HG03354 (cell line): ENCODE measurements around the gene GPS1.

Experiments used
- ATAC-seq: cut with Tn5 transposase; IDR thresholded peaks from one replicate; pipeline ENCODE4 v1.9.1; 2021; ENCODE audit warnings: mild to moderate bottlenecking; ENCODE audit not compliant: unreplicated experiment, poor library complexity, severe bottlenecking

The GPS1 gene

GRCh38 chr17:82070611-82071010, 18.9 kb downstream of the GPS1 start:
- ATAC-seq = no peak

DNA sequence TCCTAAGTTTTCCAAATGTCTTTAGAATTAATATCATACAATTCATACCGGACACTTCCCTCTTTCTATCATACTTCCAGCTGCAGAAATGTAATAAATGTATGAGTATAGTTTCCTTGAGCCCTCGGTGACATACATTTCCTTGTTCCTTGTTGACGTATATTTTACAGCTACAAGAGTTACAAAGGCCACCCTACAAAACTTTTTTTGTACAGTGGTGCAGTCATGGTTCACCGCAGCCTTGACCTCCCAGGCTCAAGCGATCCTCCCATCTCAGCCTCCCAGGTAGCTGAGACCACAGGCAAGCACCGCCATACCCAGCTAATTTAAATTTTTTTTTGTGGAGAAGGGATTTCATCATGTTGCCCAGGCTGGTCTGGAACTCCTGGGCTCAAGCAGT, 21.1 kb downstream of the GPS1 start:
- no peak for ATAC-seq

- ATAC-seq = no peak
These were observed 21.7 kb downstream of the GPS1 start for GRCh38 chr17:82073446-82073845.

DNA sequence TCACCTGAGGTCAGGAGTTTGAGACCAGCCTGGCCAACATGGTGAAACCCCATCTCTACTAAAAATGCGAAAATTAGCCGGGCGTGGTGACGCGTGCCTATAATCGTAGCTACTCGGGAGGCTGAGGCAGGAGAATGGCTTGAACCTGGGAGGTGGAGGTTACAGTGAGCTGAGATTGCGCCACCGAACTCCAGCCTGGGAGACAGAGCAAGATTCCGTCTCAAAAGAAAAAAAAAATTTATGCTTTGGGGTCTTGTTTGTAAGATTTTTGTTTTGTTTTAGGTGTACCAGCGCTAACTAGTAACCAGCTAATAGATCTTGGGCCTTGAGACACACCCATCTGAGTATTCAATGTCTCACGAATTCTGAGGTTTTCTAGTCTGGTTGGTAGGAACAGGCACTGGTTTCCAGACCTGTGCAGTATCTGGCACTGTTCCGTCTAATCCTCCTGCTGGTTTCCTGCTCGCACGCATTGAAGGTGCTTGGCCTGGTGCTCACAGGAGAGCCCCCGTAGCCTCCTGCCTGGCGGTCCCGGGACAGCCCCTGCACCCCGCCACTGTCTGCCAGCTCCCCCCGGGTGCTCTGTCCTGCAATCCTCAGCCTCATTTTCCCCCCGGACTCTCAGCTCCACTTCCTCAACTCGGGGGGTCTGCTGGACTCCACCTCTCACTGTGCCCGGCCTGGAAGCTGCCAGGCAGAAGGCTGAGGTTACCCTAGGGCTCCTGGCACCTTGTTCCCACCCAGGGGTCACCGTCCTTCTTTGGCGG, 24.5 kb downstream of the GPS1 start:
- no peak for ATAC-seq

GRCh38 chr17:82076785-82077591, 25.3 kb downstream of the GPS1 start:
- ATAC-seq = no peak

DNA sequence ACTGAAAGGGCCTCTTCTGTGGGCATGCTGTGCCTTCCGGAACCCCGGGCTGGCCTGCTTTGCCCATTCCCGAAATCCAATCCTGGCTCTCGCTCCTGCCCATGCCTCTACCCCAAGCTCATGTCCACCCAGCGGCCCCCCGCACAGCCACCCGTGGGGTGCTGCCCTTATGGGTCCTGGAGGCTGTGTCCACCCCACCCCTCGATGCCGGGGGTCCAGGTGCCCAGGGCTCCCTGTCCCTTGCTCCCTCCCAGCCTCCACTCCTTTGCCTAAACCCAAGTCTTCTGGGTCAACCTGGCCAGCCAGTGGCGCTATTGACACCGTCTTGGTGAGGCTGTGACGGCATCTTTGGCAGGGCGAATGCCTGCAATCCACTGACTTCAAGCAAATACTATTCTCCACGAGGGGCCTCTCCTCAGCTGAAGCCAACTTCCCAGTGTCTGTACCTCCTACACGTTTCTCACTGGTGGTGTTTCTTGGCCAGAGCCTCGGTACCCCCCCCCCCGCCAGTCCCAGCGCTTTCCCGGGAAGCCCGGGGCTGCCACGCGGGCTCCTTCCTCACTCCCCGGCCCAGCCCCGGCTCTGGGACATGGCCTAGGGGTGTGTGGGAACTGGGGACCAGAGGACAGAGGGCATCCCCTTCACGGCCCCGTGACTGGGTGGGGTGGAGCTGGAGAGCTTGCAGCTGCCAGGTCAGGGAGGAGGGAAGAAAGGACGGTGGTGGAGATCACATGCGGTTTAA, 26.1 kb downstream of the GPS1 start:
- no peak for ATAC-seq

GRCh38 chr17:82078433-82078832, 26.7 kb downstream of the GPS1 start:
- no peak for ATAC-seq

- ATAC-seq = no peak
These were observed 27.4 kb downstream of the GPS1 start for GRCh38 chr17:82079001-82079677.

GRCh38 chr17:82080048-82080788, 28.5 kb downstream of the GPS1 start:
- ATAC-seq = no peak

GRCh38 chr17:82080789-82081464, 29.2 kb downstream of the GPS1 start:
- ATAC-seq = no peak

GRCh38 chr17:82081546-82081945, 29.8 kb downstream of the GPS1 start:
- ATAC-seq = no peak

DNA sequence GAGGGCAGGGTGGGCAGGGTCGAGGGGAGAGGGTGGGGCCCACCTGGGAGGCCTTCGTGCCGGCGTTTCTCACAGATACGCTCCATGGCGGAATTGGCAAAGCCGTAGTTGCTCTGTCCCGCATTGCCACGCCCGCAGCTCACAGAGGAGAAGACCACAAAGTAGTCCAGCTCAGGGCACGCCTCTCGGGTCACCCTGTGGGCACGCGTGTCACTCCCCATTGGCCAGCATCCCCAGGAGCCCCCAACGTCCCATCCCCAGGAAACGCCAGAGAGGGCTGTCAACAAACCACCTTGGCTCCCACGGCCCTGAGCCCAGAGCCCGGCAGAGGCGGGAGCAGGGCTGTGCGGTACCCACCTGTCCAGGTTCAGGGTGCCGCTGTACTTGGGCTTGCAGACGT, 30.3 kb downstream of the GPS1 start:
- no peak for ATAC-seq

- ATAC-seq = no peak
These were observed 30.8 kb downstream of the GPS1 start for GRCh38 chr17:82082456-82082855.

DNA sequence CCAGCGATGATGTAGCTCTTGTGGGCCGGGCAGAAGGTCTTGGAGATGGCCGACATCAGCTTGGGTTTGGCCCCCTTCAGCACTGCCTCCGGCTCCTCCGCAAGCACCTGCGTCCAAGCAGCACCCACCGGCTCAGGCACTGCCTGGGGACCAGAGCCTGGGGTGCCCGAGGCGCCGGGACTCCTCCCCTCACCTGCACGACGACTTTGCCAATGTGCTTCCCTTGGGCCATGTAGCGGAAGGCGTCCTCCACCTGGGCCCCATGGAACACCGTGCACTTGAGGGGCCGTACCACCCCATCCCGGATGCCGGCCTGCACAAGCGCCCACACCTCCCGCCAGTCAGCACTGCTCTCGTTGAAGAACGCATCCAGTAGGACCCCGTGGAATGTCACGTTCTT, 31.3 kb downstream of the GPS1 start:
- ATAC-seq = no peak

DNA sequence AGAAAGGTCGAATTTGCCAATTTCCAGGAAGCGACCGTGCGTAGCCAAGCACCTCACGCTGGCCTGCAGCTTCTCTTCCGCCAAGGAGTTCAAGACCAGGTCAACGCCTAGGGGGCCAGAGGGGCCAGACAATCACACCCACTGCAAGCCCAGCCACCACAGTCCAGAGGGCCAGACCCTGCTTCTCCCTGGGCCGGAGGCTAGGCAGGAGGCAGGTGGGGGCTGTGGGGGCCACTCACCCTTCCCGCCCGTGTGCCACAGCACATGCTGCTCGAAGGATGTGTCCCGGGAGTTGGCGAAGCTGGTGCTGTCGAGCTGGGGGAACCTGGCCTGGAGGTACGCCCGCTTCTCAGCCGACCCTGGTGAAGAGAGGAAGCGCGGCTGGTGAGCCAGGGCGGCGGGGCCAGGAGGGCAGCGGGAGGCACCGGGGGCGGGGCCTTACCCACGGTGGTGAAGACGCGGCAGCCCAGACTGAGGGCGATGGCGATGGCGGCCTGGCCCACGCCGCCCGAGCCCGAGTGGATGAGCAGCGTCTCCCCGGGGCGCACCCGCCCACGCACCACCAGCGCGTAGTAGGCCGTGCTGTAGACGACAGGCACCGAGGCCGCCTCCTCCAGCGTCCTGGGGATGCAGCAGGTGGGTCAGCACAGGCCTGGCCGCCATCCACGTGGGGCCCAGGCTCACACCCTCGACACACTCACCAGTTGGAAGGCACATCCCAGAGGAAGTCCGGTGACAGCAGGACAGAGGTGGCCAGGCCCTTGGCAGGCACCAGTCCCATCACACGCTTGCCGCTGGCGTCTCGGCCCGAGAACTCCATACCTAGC, 32.0 kb downstream of the GPS1 start:
- ATAC-seq = no peak

- ATAC-seq = no peak
These were observed 32.8 kb downstream of the GPS1 start for GRCh38 chr17:82084373-82085030.

GRCh38 chr17:82085031-82085861, 33.5 kb downstream of the GPS1 start:
- no peak for ATAC-seq
